ENCODE results near the gene PARD3B.

The PARD3B gene

DNA sequence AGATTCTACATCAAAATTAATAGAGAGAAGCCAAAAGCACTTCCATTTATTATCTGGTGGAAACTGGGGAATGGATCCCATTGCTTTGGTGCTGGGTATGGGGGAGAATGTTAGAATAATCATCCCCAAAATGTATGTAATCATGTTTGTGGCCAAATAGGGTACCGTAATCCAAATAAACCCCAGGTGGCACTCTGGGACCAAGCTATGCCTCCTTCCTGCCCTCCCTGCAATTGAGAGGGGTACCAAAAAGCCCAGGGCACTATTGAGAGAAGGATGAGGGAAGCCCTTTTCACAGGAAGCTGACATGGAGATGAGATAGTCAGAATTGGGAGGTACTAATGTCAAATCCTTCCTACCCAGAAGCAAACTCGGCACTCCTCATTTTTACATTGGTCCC lies 1051.3 kb downstream of the PARD3B start:
- no peak for DNase-seq
- Histone ChIP-seq H3K36me3 (replicated peaks; ENCODE audit: insufficient read depth, low read length) (no peaks in the 10 kb centered on the region), H3K4me2 (ENCODE audit: low read depth, low read length) (no peak overlapping the region)

GRCh38 chr2:205605638-205606304 lies 1060.5 kb downstream of the PARD3B start:
- Histone ChIP-seq H3K79me2 (ENCODE audit: low read length) (no peaks in the 10 kb centered on the region), H3K9me2 (replicated peaks; ENCODE audit: insufficient read depth, low read length) (no peaks in the 10 kb centered on the region), H3K27ac (ENCODE audit: low read length) (no peak overlapping the region), H3K36me3 (replicated peaks; ENCODE audit: insufficient read depth, low read length) (no peaks in the 10 kb centered on the region), H3K4me3 (ENCODE audit: low read length) (no peak overlapping the region), H4K20me1 (ENCODE audit: insufficient read depth, low read length) (no peaks in the 10 kb centered on the region), H3F3A (ENCODE audit: insufficient read depth, low read length) (no peaks in the 10 kb centered on the region), H3K4me2 (ENCODE audit: low read depth, low read length) (no peak overlapping the region), H3K27me3 (replicated peaks; ENCODE audit: insufficient read depth, low read length) (no peaks in the 10 kb centered on the region), H3K4me1 (ENCODE audit: low read length) (no peaks in the 10 kb centered on the region), H3K9ac (ENCODE audit: low read length) (no peak overlapping the region), H2AFZ (ENCODE audit: low read length) (no peak overlapping the region), H3K9me3 (replicated peaks; ENCODE audit: insufficient read depth, low read length) (no peaks in the 10 kb centered on the region)
- no peak for TF ChIP-seq CTCF (IDR thresholded peaks at IDR 0.05; ENCODE audit: low read length)
- TF ChIP-seq EZH2 (optimal IDR thresholded peaks at IDR 0.05; ENCODE audit: low read depth, low read length), result no peak
- no peak for DNase-seq

More for the DNA sequence above, 1051.3 kb downstream of the PARD3B start:
- no peaks in the 10 kb centered on the region for H3F3A ChIP-seq (ENCODE audit: insufficient read depth, low read length)
- no peaks in the 10 kb centered on the region for H3K79me2 ChIP-seq (ENCODE audit: low read length)
- no peaks in the 10 kb centered on the region for H3K9me3 ChIP-seq (replicated peaks; ENCODE audit: insufficient read depth, low read length)
- H2AFZ ChIP-seq (ENCODE audit: low read length), result no peak overlapping the region
- no peaks in the 10 kb centered on the region for H3K27me3 ChIP-seq (replicated peaks; ENCODE audit: insufficient read depth, low read length)
- no peaks in the 10 kb centered on the region for H3K9me2 ChIP-seq (replicated peaks; ENCODE audit: insufficient read depth, low read length)
- no peak for TF ChIP-seq CTCF (IDR thresholded peaks at IDR 0.05; ENCODE audit: low read length)
- TF ChIP-seq EZH2 (optimal IDR thresholded peaks at IDR 0.05; ENCODE audit: low read depth, low read length), result no peak
- no peak for TF ChIP-seq EZH2phosphoT487 (IDR thresholded peaks at IDR 0.05; ENCODE audit: low read length)
- H3K27ac ChIP-seq (ENCODE audit: low read length), result no peak overlapping the region
- no peaks in the 10 kb centered on the region for H3K4me1 ChIP-seq (ENCODE audit: low read length)
- no peaks in the 10 kb centered on the region for H4K20me1 ChIP-seq (ENCODE audit: insufficient read depth, low read length)
- no peak overlapping the region for H3K9ac ChIP-seq (ENCODE audit: low read length)
- H3K4me3 ChIP-seq (ENCODE audit: low read length), result no peak overlapping the region

GRCh38 chr2:205607146-205607545 lies 1061.9 kb downstream of the PARD3B start:
- Histone ChIP-seq H3F3A (ENCODE audit: insufficient read depth, low read length) (no peaks in the 10 kb centered on the region), H3K27me3 (replicated peaks; ENCODE audit: insufficient read depth, low read length) (no peaks in the 10 kb centered on the region), H3K79me2 (ENCODE audit: low read length) (no peaks in the 10 kb centered on the region), H3K9me3 (replicated peaks; ENCODE audit: insufficient read depth, low read length) (no peaks in the 10 kb centered on the region), H2AFZ (ENCODE audit: low read length) (no peak overlapping the region), H3K4me1 (ENCODE audit: low read length) (no peaks in the 10 kb centered on the region), H3K36me3 (replicated peaks; ENCODE audit: insufficient read depth, low read length) (no peaks in the 10 kb centered on the region), H3K27ac (ENCODE audit: low read length) (no peak overlapping the region), H3K9me2 (replicated peaks; ENCODE audit: insufficient read depth, low read length) (no peaks in the 10 kb centered on the region), H3K4me3 (ENCODE audit: low read length) (no peak overlapping the region), H3K9ac (ENCODE audit: low read length) (no peak overlapping the region), H3K4me2 (ENCODE audit: low read depth, low read length) (no peak overlapping the region), H4K20me1 (ENCODE audit: insufficient read depth, low read length) (no peaks in the 10 kb centered on the region)
- TF ChIP-seq EZH2phosphoT487 (IDR thresholded peaks at IDR 0.05; ENCODE audit: low read length) (no peak), EZH2 (optimal IDR thresholded peaks at IDR 0.05; ENCODE audit: low read depth, low read length) (no peak), CTCF (IDR thresholded peaks at IDR 0.05; ENCODE audit: low read length) (no peak)
- DNase-seq, result no peak

All from MM.1S (cell line).